Measurements from ENCODE around the gene RELL2.

Gene RELL2

GRCh38 chr5:141672841-141673813, 36.3 kb downstream of the RELL2 start:
- no peak overlapping the region for H3K4me3 ChIP-seq (replicated peaks; ENCODE audit: low read depth, low read length)
- no peak for DNase-seq (ENCODE audit: extremely low read depth, low read depth)
- TF ChIP-seq CTCF (IDR thresholded peaks at IDR 0.05; ENCODE audit: low read depth, low read length, missing control alignments): no peak

GRCh38 chr5:141674747-141675146, 38.0 kb downstream of the RELL2 start:
- no peak for DNase-seq (ENCODE audit: extremely low read depth, low read depth)

GRCh38 chr5:141675672-141676071, 38.9 kb downstream of the RELL2 start:
- no peak for DNase-seq (ENCODE audit: extremely low read depth, low read depth)
- no peak for TF ChIP-seq CTCF (IDR thresholded peaks at IDR 0.05; ENCODE audit: low read depth, low read length, missing control alignments)

More at GRCh38 chr5:141674747-141675146, 38.0 kb downstream of the RELL2 start:
- H3K4me3 ChIP-seq (replicated peaks; ENCODE audit: low read depth, low read length): no peak overlapping the region
- no peak for TF ChIP-seq CTCF (IDR thresholded peaks at IDR 0.05; ENCODE audit: low read depth, low read length, missing control alignments)

GRCh38 chr5:141677415-141677814, 40.6 kb downstream of the RELL2 start:
- H3K4me3 ChIP-seq (replicated peaks; ENCODE audit: low read depth, low read length): no peak overlapping the region
- peak; percentile 29 for TF ChIP-seq CTCF (IDR thresholded peaks at IDR 0.05; ENCODE audit: low read depth, low read length, missing control alignments)
- DNase-seq (ENCODE audit: extremely low read depth, low read depth): no peak

More at GRCh38 chr5:141675672-141676071, 38.9 kb downstream of the RELL2 start:
- H3K4me3 ChIP-seq (replicated peaks; ENCODE audit: low read depth, low read length): no peak overlapping the region

- H3K4me3 ChIP-seq (replicated peaks; ENCODE audit: low read depth, low read length): peak overlapping the region; percentile 44; the same call in 1 of the 2 replicates
- DNase-seq (ENCODE audit: extremely low read depth, low read depth): no peak
- TF ChIP-seq CTCF (IDR thresholded peaks at IDR 0.05; ENCODE audit: low read depth, low read length, missing control alignments): no peak
Observed at GRCh38 chr5:141680178-141680577, 43.4 kb downstream of the RELL2 start.

- peak overlapping the region; percentile 44 for H3K4me3 ChIP-seq (replicated peaks; ENCODE audit: low read depth, low read length)
- DNase-seq (ENCODE audit: extremely low read depth, low read depth): no peak
Observed at GRCh38 chr5:141680751-141681201, 44.0 kb downstream of the RELL2 start.

More at GRCh38 chr5:141680751-141681201, 44.0 kb downstream of the RELL2 start:
- no peak for TF ChIP-seq CTCF (IDR thresholded peaks at IDR 0.05; ENCODE audit: low read depth, low read length, missing control alignments)
